Activated B cell treated with CpG ODN at 0.5 μM for 24 hours (primary cell): ENCODE data around the gene ACAA2. TPM values are rescaled to one million over a fixed set of nuclear protein-coding genes. Genes with fewer than 3 reads are reported as not detected.

ENCODE experiments used
- ATAC-seq: fragments of 200-7000 bp; cut with Tn5 transposase; one replicate; pipeline ENCODE4 v1.10.0; 2021; ENCODE audit warnings: low read depth, mild to moderate bottlenecking, moderate library complexity
- CTCF ChIA-PET: fragments of 350-600 bp; sonication (Branson Sonifier 250); formaldehyde crosslinking; loops from one replicate; lab custom pipeline; 2021; ENCODE audit warnings: antibody characterized with exemption; lab: Charles Lee
- POLR2A ChIA-PET: fragments of 350-600 bp; sonication (Branson Sonifier 250); formaldehyde crosslinking; loops from one replicate; lab custom pipeline; 2021; ENCODE audit warnings: antibody characterized with exemption; lab: Charles Lee
- DNase-seq: peaks from one replicate; pipeline ENCODE4 v3.0.0; 2022
- H3K27ac Mint-ChIP-seq: one replicate; pipeline ENCODE4 v1.8.0; 2020; ENCODE audit warnings: mixed read lengths
- H3K27me3 Mint-ChIP-seq: one replicate; pipeline ENCODE4 v1.8.0; 2021; ENCODE audit warnings: mixed read lengths
- H3K36me3 Mint-ChIP-seq: one replicate; pipeline ENCODE4 v1.8.0; 2021; ENCODE audit warnings: low read depth, mixed read lengths
- H3K4me1 Mint-ChIP-seq: one replicate; pipeline ENCODE4 v1.8.0; 2021; ENCODE audit warnings: mixed read lengths
- H3K4me3 Mint-ChIP-seq: one replicate; pipeline ENCODE4 v1.8.0; 2020; ENCODE audit warnings: mild to moderate bottlenecking, mixed read lengths
- H3K9me3 Mint-ChIP-seq: one replicate; pipeline ENCODE4 v1.8.0; 2020; ENCODE audit warnings: mixed read lengths
- intact Hi-C: fragments of 100-400 bp; cut with micrococcal nuclease; formaldehyde crosslinking; loops from one replicate; pipeline ENCODE4 v1.15.1; 2024
- total RNA-seq: library from RNA; stranded (reverse); gene quantifications from 2 replicates; pipeline ENCODE4 v1.2.3, GENCODE V29; 2022
- TF ChIP-seq, protein P1 (sequence below): fragments of 200-600 bp; IDR thresholded peaks from one replicate; pipeline ENCODE4 v1.8.0; 2022; ENCODE audit warnings: antibody characterized with exemption, mild to moderate bottlenecking

The ACAA2 gene
- total RNA-seq, 1 donor from 2014 or later, result 24.9 TPM

DNA sequence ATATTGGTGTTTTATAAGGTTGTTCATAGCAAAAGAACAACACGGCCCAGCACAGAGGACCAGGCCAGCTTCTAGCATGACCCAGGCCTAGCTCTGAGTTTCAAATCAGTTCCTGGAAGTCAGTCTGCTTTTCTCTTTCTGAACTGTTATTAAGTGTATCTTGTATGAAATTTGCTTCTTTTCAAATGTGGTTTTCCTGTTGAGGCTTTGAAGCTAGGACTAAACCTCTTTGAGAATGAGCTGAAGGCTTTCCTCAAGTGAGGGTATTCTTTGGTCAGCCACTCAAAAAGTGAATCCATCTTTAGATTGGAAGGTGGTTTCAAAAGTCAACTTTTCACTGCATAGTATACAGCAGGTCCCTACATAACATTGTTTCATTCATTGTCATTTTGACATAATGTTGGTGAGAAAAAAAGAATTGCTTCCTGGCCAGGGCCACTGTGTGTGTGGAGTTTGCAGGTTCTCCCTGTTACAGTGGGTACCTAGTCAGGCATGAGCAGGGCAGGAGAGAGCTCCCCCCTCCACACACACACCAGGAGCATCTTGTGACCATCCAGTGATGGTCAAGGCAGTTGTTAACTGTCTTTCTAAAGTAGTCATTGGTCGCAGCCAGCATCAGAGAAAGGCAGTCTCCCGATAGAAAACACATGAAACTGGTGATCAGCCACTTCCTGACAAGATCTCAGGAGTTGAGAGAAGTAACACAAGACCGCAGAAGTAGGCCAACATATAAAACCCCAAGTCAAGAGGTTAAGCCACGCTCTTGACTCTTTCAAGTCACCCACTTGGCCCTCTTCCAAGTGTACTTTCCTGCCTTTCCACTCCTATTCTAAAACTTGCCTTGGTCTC lies 6.7 kb upstream of the ACAA2 start:
- Mint-ChIP-seq H3K36me3 (no peaks in the 10 kb centered on the region), H3K4me1 (no peaks in the 10 kb centered on the region), H3K9me3 (no peaks in the 10 kb centered on the region), H3K27me3 (no peaks in the 10 kb centered on the region), H3K27ac (no peak overlapping the region), H3K4me3 (no peak overlapping the region)
- TF ChIP-seq, protein P1, sequence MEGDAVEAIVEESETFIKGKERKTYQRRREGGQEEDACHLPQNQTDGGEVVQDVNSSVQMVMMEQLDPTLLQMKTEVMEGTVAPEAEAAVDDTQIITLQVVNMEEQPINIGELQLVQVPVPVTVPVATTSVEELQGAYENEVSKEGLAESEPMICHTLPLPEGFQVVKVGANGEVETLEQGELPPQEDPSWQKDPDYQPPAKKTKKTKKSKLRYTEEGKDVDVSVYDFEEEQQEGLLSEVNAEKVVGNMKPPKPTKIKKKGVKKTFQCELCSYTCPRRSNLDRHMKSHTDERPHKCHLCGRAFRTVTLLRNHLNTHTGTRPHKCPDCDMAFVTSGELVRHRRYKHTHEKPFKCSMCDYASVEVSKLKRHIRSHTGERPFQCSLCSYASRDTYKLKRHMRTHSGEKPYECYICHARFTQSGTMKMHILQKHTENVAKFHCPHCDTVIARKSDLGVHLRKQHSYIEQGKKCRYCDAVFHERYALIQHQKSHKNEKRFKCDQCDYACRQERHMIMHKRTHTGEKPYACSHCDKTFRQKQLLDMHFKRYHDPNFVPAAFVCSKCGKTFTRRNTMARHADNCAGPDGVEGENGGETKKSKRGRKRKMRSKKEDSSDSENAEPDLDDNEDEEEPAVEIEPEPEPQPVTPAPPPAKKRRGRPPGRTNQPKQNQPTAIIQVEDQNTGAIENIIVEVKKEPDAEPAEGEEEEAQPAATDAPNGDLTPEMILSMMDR, result no peak
- ATAC-seq (no peak), DNase-seq (no peak)
- ChIA-PET CTCF (no interaction called here), POLR2A (no interaction called here)
- intact Hi-C loops, result no loop called here

DNA sequence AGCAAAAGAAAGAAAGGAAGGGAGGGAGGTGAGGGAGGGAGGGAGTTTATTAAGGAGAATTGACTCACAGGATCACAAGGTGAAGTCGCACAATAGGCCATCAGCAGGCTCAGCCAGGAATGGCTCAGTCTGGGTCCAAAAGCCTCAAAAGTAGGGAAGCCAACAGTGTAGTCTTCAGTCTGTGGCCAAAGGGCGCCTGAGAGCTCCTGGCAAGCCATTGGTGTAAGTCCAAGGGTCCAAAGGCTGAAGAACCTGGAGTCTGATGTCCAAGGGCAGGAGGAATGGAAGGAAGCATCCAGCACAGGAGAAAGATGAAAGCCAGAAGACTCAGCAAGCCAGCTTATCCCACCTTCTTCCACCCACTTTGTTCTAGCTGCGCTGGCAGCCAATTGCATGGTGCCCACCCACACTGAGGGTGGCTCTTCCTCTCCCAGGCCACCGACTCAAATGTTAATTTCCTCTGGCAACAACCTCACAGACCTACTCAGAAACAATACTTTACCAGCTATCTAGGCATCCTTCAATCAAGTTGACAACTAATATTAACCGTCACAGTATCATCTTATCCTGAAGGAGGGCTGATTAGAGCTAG lies 5.8 kb upstream of the ACAA2 start:
- Mint-ChIP-seq H3K36me3 (peaks cover under 1% of the 10 kb centered on the region), H3K4me1 (peaks cover 6% of the 10 kb centered on the region), H3K9me3 (no peaks in the 10 kb centered on the region), H3K27me3 (no peaks in the 10 kb centered on the region), H3K4me3 (no peak overlapping the region), H3K27ac (no peak overlapping the region)
- DNase-seq (no peak), ATAC-seq (no peak)
- CTCF ChIA-PET, result no interaction called here
- POLR2A ChIA-PET, result no interaction called here
- TF ChIP-seq, protein P1, result no peak
- intact Hi-C loops, result no loop called here

DNA sequence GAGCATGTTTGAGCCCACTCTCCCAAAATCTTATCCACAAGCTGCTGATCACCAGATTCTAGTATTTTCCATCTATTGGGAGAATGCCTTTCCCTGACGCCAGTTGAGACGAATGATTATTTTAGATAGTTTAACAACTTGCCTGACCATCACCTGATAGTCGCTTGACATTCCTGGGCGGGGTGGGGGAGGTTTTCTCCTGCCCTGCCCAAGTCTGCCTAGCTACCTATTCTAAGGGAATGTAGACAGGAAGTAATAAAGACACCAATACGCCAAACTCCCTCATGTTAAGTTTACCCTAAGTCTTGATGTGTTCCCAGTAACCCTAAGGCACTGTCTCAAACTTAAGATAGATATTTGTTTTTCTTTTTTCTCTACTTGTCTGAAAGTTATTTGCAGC lies 4.6 kb upstream of the ACAA2 start:
- no peak overlapping the region for H3K27ac Mint-ChIP-seq
- no peaks in the 10 kb centered on the region for H3K27me3 Mint-ChIP-seq
- ChIA-PET CTCF (no interaction called here), POLR2A (no interaction called here)
- intact Hi-C loops, result no loop called here
- TF ChIP-seq, protein P1, result no peak
- peaks cover 5% of the 10 kb centered on the region for H3K36me3 Mint-ChIP-seq
- peaks cover 8% of the 10 kb centered on the region for H3K4me1 Mint-ChIP-seq
- no peak overlapping the region for H3K4me3 Mint-ChIP-seq
- no peak for ATAC-seq
- no peak for DNase-seq
- no peaks in the 10 kb centered on the region for H3K9me3 Mint-ChIP-seq

DNA sequence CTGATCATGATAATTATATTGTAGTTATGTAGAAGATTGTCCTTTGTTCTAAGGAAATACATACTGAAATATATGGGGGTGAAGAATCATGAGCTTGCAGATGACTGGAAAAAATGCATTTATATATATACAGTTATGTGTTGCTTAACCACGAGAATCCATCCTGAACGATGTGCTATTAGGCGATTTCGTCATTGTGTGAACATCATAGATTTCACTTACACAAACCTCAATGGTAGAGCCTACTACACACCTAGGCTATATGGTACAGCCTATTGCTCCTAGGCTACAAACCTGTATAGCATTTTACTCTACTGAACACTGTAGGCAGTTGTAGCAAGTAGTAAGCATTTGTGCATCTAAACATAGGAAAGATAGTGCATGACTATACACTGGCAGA lies 2.6 kb upstream of the ACAA2 start:
- H3K4me1 Mint-ChIP-seq, result peaks cover 24% of the 10 kb centered on the region
- intact Hi-C loops, result loop anchor here (2.0 kb wide), 1 partner anchor 559 kb away; the partner anchor contains the start of gene SKA1
- TF ChIP-seq, protein P1, result no peak
- H3K36me3 Mint-ChIP-seq, result peaks cover 5% of the 10 kb centered on the region
- ChIA-PET CTCF (no interaction called here), POLR2A (no interaction called here)
- ATAC-seq (no peak), DNase-seq (no peak)
- no peak overlapping the region for H3K4me3 Mint-ChIP-seq
- H3K9me3 Mint-ChIP-seq, result no peaks in the 10 kb centered on the region
- H3K27me3 Mint-ChIP-seq, result no peaks in the 10 kb centered on the region
- no peak overlapping the region for H3K27ac Mint-ChIP-seq

DNA sequence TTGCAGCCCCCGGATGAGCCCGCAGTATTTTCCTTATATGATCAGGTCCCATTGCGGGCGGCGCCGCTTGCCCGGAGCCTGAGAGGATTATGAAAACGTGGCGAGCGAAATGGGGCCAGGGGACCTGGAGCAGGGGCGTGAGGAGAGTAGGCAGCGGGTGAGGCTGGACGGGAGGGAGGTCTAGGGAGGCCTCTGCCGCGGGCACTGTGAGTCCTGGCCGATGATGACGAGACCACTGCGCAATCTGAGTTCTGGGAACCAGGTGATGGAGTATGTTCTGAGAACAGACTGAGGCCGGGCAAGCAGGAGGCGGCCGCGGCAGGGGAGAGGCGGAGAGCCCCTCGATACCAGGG lies 790 bp upstream of the ACAA2 start:
- CTCF ChIA-PET, result no interaction called here
- peaks cover 13% of the 10 kb centered on the region for H3K36me3 Mint-ChIP-seq
- no peak for DNase-seq
- POLR2A ChIA-PET, result interaction anchor here (0.5 to 1.2 kb wide), 5 partner anchors 15 to 1064 kb away, joined by 3 to 7 read pairs (median 4); partner anchors contain the start of gene C18orf32
- H3K4me1 Mint-ChIP-seq, result peaks cover 24% of the 10 kb centered on the region
- no peaks in the 10 kb centered on the region for H3K27me3 Mint-ChIP-seq
- peak overlapping the region; percentile 96 for H3K4me3 Mint-ChIP-seq
- intact Hi-C loops, result loop anchor here (2.0 to 5.0 kb wide), 2 partner anchors 543 to 561 kb away; partner anchors contain the start of gene SKA1
- TF ChIP-seq, protein P1, result no peak
- H3K27ac Mint-ChIP-seq, result peak overlapping the region; percentile 95
- ATAC-seq, result peak; percentile 16
- peaks cover 7% of the 10 kb centered on the region for H3K9me3 Mint-ChIP-seq
